Measurements from ENCODE around the gene PATE2.

DNA sequence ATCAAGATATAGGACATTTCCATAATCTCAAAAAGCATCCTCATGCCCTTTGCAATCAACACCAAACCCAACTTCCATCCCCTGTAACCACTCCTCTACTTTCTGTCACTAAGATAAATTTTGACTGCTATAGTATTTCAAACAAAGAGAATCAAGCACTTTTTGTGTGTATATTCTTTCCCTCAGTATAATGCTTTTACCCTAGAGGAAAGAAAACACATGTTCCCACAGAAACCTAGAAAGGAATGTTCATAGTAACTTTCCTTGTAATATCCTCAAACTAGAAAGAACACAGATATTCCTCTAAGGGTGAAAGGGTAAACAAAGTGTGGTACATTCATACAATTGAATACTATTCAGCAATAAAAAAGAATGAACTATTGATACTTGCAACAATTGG lies 38.0 kb downstream of the PATE2 start:
- TF ChIP-seq, protein P1, sequence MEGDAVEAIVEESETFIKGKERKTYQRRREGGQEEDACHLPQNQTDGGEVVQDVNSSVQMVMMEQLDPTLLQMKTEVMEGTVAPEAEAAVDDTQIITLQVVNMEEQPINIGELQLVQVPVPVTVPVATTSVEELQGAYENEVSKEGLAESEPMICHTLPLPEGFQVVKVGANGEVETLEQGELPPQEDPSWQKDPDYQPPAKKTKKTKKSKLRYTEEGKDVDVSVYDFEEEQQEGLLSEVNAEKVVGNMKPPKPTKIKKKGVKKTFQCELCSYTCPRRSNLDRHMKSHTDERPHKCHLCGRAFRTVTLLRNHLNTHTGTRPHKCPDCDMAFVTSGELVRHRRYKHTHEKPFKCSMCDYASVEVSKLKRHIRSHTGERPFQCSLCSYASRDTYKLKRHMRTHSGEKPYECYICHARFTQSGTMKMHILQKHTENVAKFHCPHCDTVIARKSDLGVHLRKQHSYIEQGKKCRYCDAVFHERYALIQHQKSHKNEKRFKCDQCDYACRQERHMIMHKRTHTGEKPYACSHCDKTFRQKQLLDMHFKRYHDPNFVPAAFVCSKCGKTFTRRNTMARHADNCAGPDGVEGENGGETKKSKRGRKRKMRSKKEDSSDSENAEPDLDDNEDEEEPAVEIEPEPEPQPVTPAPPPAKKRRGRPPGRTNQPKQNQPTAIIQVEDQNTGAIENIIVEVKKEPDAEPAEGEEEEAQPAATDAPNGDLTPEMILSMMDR (IDR thresholded peaks at IDR 0.05; ENCODE audit: insufficient read depth, low read depth, low read length): no peak
- TF ChIP-seq EZH2 (IDR thresholded peaks at IDR 0.05; ENCODE audit: insufficient read depth, low read length): no peak

All from astrocyte (in vitro differentiated cells and primary cell).